SK-MEL-5 (cell line): ENCODE results near the gene PNPLA2. TPM values are rescaled to one million over a fixed set of nuclear protein-coding genes. Genes with fewer than 3 reads are reported as not detected.

ENCODE experiments used
- DNase-seq: peaks from one replicate; pipeline ENCODE4 v3.0.0-alpha.2; 2016; ENCODE audit warnings: low read depth, low spot score
- in situ Hi-C: cut with HindIII; loops from 2 replicates; pipeline ENCODE4 v1.10.0; 2016; ENCODE audit warnings: low sequenced_read_pairs, high pct_unique_total_duplicates, low pct_unique_long_range_greater_than_20kb
- total RNA-seq: library from RNA; depleted of rRNA; stranded (reverse); fragments of >200 nt; shearing (Covaris generic); gene quantifications from 2 replicates; pipeline ENCODE4 v1.2.3, GENCODE V29; 2014

The PNPLA2 gene
- total RNA-seq, 1 experiment from 2014 or later: 6.3 TPM

GRCh38 chr11:833114-833791 lies 14.5 kb downstream of the PNPLA2 start:
- no peak for DNase-seq
- in situ Hi-C loops: no loop called here

GRCh38 chr11:833849-834311 lies 15.2 kb downstream of the PNPLA2 start:
- in situ Hi-C loops: no loop called here
- no peak for DNase-seq

- in situ Hi-C loops: no loop called here
- DNase-seq: peak; percentile 45
Measured at GRCh38 chr11:834371-835316, 15.9 kb downstream of the PNPLA2 start.

- no peak for DNase-seq
- in situ Hi-C loops: no loop called here
Measured at GRCh38 chr11:836274-836673, 17.6 kb downstream of the PNPLA2 start.

- in situ Hi-C loops: no loop called here
Measured at GRCh38 chr11:836700-837099, 18.0 kb downstream of the PNPLA2 start.

GRCh38 chr11:837189-837989 lies 18.7 kb downstream of the PNPLA2 start:
- in situ Hi-C loops: no loop called here
- DNase-seq: no peak

More at GRCh38 chr11:836700-837099, 18.0 kb downstream of the PNPLA2 start:
- no peak for DNase-seq

- DNase-seq: no peak
- in situ Hi-C loops: no loop called here
Measured at GRCh38 chr11:837990-838307, 19.2 kb downstream of the PNPLA2 start.

- in situ Hi-C loops: no loop called here
- DNase-seq: peak; percentile 67
Measured at GRCh38 chr11:838441-839279, 19.9 kb downstream of the PNPLA2 start.

- in situ Hi-C loops: no loop called here
Measured at GRCh38 chr11:839280-839623, 20.5 kb downstream of the PNPLA2 start.

GRCh38 chr11:839875-840617 lies 21.3 kb downstream of the PNPLA2 start:
- peak; percentile 46 for DNase-seq
- in situ Hi-C loops: no loop called here

More at GRCh38 chr11:839280-839623, 20.5 kb downstream of the PNPLA2 start:
- no peak for DNase-seq

GRCh38 chr11:841981-842369 lies 23.3 kb downstream of the PNPLA2 start:
- DNase-seq: no peak
- in situ Hi-C loops: no loop called here

- in situ Hi-C loops: no loop called here
- DNase-seq: peak; percentile 86
Measured at GRCh38 chr11:842370-843002, 23.8 kb downstream of the PNPLA2 start, which contains the start of the genes POLR2L and TSPAN4. Gene POLR2L, minus strand, starts transcription at chr11:842529. Its CDS starts 21 bp downstream, at chr11:842508. Gene TSPAN4, plus strand, starts transcription at chr11:842852. Its CDS starts 7,453 bp downstream, at chr11:850305.

GRCh38 chr11:843086-843734 lies 24.5 kb downstream of the PNPLA2 start:
- in situ Hi-C loops: no loop called here
- DNase-seq: no peak

- in situ Hi-C loops: no loop called here
- peak; percentile 79 for DNase-seq
Measured at GRCh38 chr11:843818-844692, 25.3 kb downstream of the PNPLA2 start.
